Neural cell (in vitro differentiated cells): ENCODE results near the gene HIVEP1. TPM values are rescaled to one million over a fixed set of nuclear protein-coding genes. Genes with fewer than 3 reads are reported as not detected.

Source experiments
- H2AFZ ChIP-seq: fragments of 200-600, 300-800 bp; sonication (generic), shearing (Covaris generic); 2 replicates; pipeline ENCODE4 v1.6.0; 2014; ENCODE audit warnings: low read depth, mild to moderate bottlenecking, antibody characterized with exemption, low read length, moderate library complexity
- H3F3A ChIP-seq: fragments of 200-600 bp; shearing (Covaris generic); 2 replicates; pipeline ENCODE4 v1.6.1; 2016; ENCODE audit warnings: mild to moderate bottlenecking, moderate library complexity, mixed read lengths, antibody characterized with exemption, low read length; ENCODE audit not compliant: insufficient read depth, poor library complexity, severe bottlenecking
- H3K27ac ChIP-seq: fragments of 200-600, 300-800 bp; sonication (generic), shearing (Covaris generic); 2 replicates; pipeline ENCODE4 v1.5.1; 2014; ENCODE audit warnings: mild to moderate bottlenecking, low read length, moderate library complexity
- H3K27me3 ChIP-seq: fragments of 300-800, 200-600 bp; sonication (generic), shearing (Covaris generic); 2 replicates; pipeline ENCODE4 v1.6.0; 2014; ENCODE audit warnings: mild to moderate bottlenecking, low read depth, low read length, moderate library complexity; ENCODE audit not compliant: insufficient read depth
- H3K36me3 ChIP-seq: fragments of 300-800, 200-600 bp; sonication (generic), shearing (Covaris generic); 2 replicates; pipeline ENCODE4 v1.5.1; 2014; ENCODE audit warnings: mild to moderate bottlenecking, antibody characterized with exemption, low read length, moderate library complexity; ENCODE audit not compliant: insufficient read depth
- H3K4me2 ChIP-seq: fragments of 300-800, 200-600 bp; sonication (generic), shearing (Covaris generic); 2 replicates; pipeline ENCODE4 v1.6.0; 2014; ENCODE audit warnings: mild to moderate bottlenecking, low read length
- H3K4me3 ChIP-seq: fragments of 300-800, 200-600 bp; sonication (generic), shearing (Covaris generic); 2 replicates; pipeline ENCODE4 v1.5.1; 2014; ENCODE audit warnings: mild to moderate bottlenecking, low read length, moderate library complexity
- H3K79me2 ChIP-seq: fragments of 200-600 bp; shearing (Covaris generic); replicated peaks from 2 replicates; pipeline ENCODE4 v1.6.0; 2014; ENCODE audit warnings: mild to moderate bottlenecking, low read length, moderate library complexity; ENCODE audit not compliant: insufficient read depth
- H3K9ac ChIP-seq: fragments of 300-800, 200-600 bp; sonication (generic), shearing (Covaris generic); 2 replicates; pipeline ENCODE4 v1.6.1; 2016; ENCODE audit warnings: mild to moderate bottlenecking, low read length, mixed read lengths
- H3K9me2 ChIP-seq: fragments of 200-600 bp; shearing (Covaris generic); 2 replicates; pipeline ENCODE4 v1.6.1; 2016; ENCODE audit warnings: mild to moderate bottlenecking, low read length, mixed read lengths; ENCODE audit not compliant: insufficient read depth
- H3K9me3 ChIP-seq: fragments of 200-600, 300-800 bp; sonication (generic), shearing (Covaris generic); 2 replicates; pipeline ENCODE4 v1.6.1; 2016; ENCODE audit warnings: mild to moderate bottlenecking, mixed run types, low read length, moderate library complexity, mixed read lengths
- H4K20me1 ChIP-seq: fragments of 200-600 bp; shearing (Covaris generic); 2 replicates; pipeline ENCODE4 v1.6.1; 2016; ENCODE audit warnings: mild to moderate bottlenecking, mixed run types; ENCODE audit not compliant: insufficient read depth
- CTCF ChIP-seq: fragments of 450-650 bp; IDR thresholded peaks from 2 replicates; pipeline ENCODE4 v1.5.1; 2014; ENCODE audit warnings: antibody characterized with exemption, mild to moderate bottlenecking, moderate library complexity; ENCODE audit not compliant: poor library complexity, severe bottlenecking
- EP300 ChIP-seq: fragments of 450-650 bp; conservative IDR thresholded peaks from 2 replicates; pipeline ENCODE4 v1.6.1; 2014; ENCODE audit warnings: antibody characterized with exemption, mild to moderate bottlenecking, moderate library complexity; ENCODE audit not compliant: poor library complexity, severe bottlenecking
- EZH2 ChIP-seq: fragments of 200-600, 300-800 bp; shearing (Covaris generic), sonication (generic); IDR thresholded peaks from 2 replicates; pipeline ENCODE4 v1.6.1; 2014; ENCODE audit warnings: antibody characterized with exemption, low read length, borderline replicate concordance, mild to moderate bottlenecking; ENCODE audit not compliant: insufficient read depth, poor library complexity, severe bottlenecking
- MXI1 ChIP-seq: fragments of 450-650 bp; conservative IDR thresholded peaks from 2 replicates; pipeline ENCODE4 v1.6.1; 2014; ENCODE audit warnings: antibody characterized with exemption, mild to moderate bottlenecking; ENCODE audit not compliant: poor library complexity, severe bottlenecking
- POLR2AphosphoS5 ChIP-seq: IDR thresholded peaks from 2 replicates; pipeline ENCODE4 v1.6.1; 2012
- RAD21 ChIP-seq: fragments of 450-650 bp; conservative IDR thresholded peaks from 2 replicates; pipeline ENCODE4 v1.6.1; 2014; ENCODE audit warnings: antibody characterized with exemption, mild to moderate bottlenecking, moderate library complexity
- REST ChIP-seq: IDR thresholded peaks from 2 replicates; pipeline ENCODE4 v1.6.1; 2012; ENCODE audit warnings: borderline replicate concordance
- SMC3 ChIP-seq: fragments of 450-650 bp; conservative IDR thresholded peaks from 2 replicates; pipeline ENCODE4 v1.6.1; 2014; ENCODE audit warnings: antibody characterized with exemption, mild to moderate bottlenecking, moderate library complexity; ENCODE audit not compliant: poor library complexity
- TAF1 ChIP-seq: IDR thresholded peaks from 2 replicates; pipeline ENCODE4 v1.6.1; 2012; ENCODE audit warnings: low read depth
- polyA plus RNA-seq: library from polyadenylated mRNA; depleted of rRNA; stranded (reverse); fragments of >200 nt; gene quantifications from 2 replicates; pipeline ENCODE4 v1.2.3, GENCODE V29; 2014

Gene HIVEP1
- polyA plus RNA-seq, 1 donor from 2014 or later = 3.6 TPM

GRCh38 chr6:11970114-11970513 lies 42.0 kb upstream of the HIVEP1 start:
- Histone ChIP-seq H3K36me3 (no peaks in the 10 kb centered on the region), H3K9me2 (no peaks in the 10 kb centered on the region), H3K27ac (no peak overlapping the region), H3K27me3 (no peaks in the 10 kb centered on the region), H3K4me3 (no peak overlapping the region), H4K20me1 (no peaks in the 10 kb centered on the region), H2AFZ (no peak overlapping the region), H3K4me2 (no peak overlapping the region), H3K9ac (no peak overlapping the region), H3F3A (no peaks in the 10 kb centered on the region), H3K79me2 (no peaks in the 10 kb centered on the region), H3K9me3 (no peaks in the 10 kb centered on the region)
- no peak for TF ChIP-seq CTCF
- TF ChIP-seq POLR2AphosphoS5 = no peak
- no peak for TF ChIP-seq EP300
- TF ChIP-seq EZH2 = no peak
- no peak for TF ChIP-seq SMC3
- TF ChIP-seq REST = no peak
- TF ChIP-seq TAF1 = no peak
- no peak for TF ChIP-seq MXI1
- TF ChIP-seq RAD21 = no peak

GRCh38 chr6:11971154-11971553 lies 41.0 kb upstream of the HIVEP1 start:
- H3K9me2 ChIP-seq = no peaks in the 10 kb centered on the region
- no peaks in the 10 kb centered on the region for H4K20me1 ChIP-seq
- H3K36me3 ChIP-seq = no peaks in the 10 kb centered on the region
- H3K79me2 ChIP-seq = no peaks in the 10 kb centered on the region
- H3K9ac ChIP-seq = no peak overlapping the region
- H3K27ac ChIP-seq = no peak overlapping the region
- H2AFZ ChIP-seq = no peak overlapping the region
- no peak overlapping the region for H3K4me2 ChIP-seq
- no peaks in the 10 kb centered on the region for H3K27me3 ChIP-seq
- no peaks in the 10 kb centered on the region for H3F3A ChIP-seq
- TF ChIP-seq EP300 = no peak
- no peak for TF ChIP-seq CTCF
- no peak for TF ChIP-seq SMC3
- no peak for TF ChIP-seq MXI1
- TF ChIP-seq EZH2 = no peak
- no peak for TF ChIP-seq TAF1
- TF ChIP-seq POLR2AphosphoS5 = no peak
- TF ChIP-seq REST = no peak
- no peak for TF ChIP-seq RAD21
- H3K9me3 ChIP-seq = no peaks in the 10 kb centered on the region
- no peak overlapping the region for H3K4me3 ChIP-seq
